PC-9 (cell line): ENCODE measurements around the gene SMG6. TPM values are rescaled to one million over a fixed set of nuclear protein-coding genes. Genes with fewer than 3 reads are reported as not detected.

ENCODE experiments used
- BruUV-seq: library from RNA; stranded (reverse); fragments of 400-500 nt; replicated peaks from 2 replicates; lab custom pipeline; 2021; lab: Mats Ljungman, UMichigan
- CTCF ChIA-PET: fragments of 300-600 bp; sonication (Branson Sonifier 250); formaldehyde crosslinking; loops from one replicate; lab custom pipeline; 2022; ENCODE audit warnings: antibody characterized with exemption; lab: Charles Lee
- POLR2A ChIA-PET: fragments of 300-600 bp; sonication (Branson Sonifier 250); formaldehyde crosslinking; loops from one replicate; lab custom pipeline; 2022; ENCODE audit warnings: antibody characterized with exemption; ENCODE audit not compliant: unreplicated experiment; lab: Charles Lee
- DNase-seq, 2 experiments: peaks; one replicate each; pipeline versions ENCODE4 v3.0.0 to v3.0.0-alpha.2; 2015 to 2022; ENCODE audit warnings: mixed read lengths in 1 of 2
- H2AFZ ChIP-seq: fragments of 200-600 bp; sonication (generic); 2 replicates; pipeline ENCODE4 v1.8.1; 2017; ENCODE audit warnings: antibody characterized with exemption
- H3F3A ChIP-seq: fragments of 200-600 bp; sonication (generic); 2 replicates; pipeline ENCODE4 v1.8.1; 2017; ENCODE audit warnings: antibody characterized with exemption, mild to moderate bottlenecking, low read depth; ENCODE audit not compliant: insufficient read depth
- H3K27ac ChIP-seq: fragments of 200-600 bp; sonication (generic); 2 replicates; pipeline ENCODE4 v1.6.1; 2016; ENCODE audit warnings: mixed run types
- H3K27me3 ChIP-seq: fragments of 200-600 bp; sonication (generic); 2 replicates; pipeline ENCODE4 v1.6.1; 2016; ENCODE audit warnings: low read depth, mixed run types; ENCODE audit not compliant: insufficient read depth
- H3K36me3 ChIP-seq: fragments of 200-600 bp; sonication (generic); 2 replicates; pipeline ENCODE4 v1.6.1; 2016; ENCODE audit warnings: low read depth, mixed run types
- H3K4me1 ChIP-seq: fragments of 200-600 bp; sonication (generic); replicated peaks from 2 replicates; pipeline ENCODE4 v1.6.1; 2016; ENCODE audit warnings: mixed run types; ENCODE audit not compliant: insufficient read depth
- H3K4me2 ChIP-seq: fragments of 200-600 bp; sonication (generic); 2 replicates; pipeline ENCODE4 v1.6.1; 2017; ENCODE audit warnings: mixed run types
- H3K4me3 ChIP-seq: fragments of 200-600 bp; sonication (generic); 2 replicates; pipeline ENCODE4 v1.6.1; 2016; ENCODE audit warnings: mixed run types
- H3K79me2 ChIP-seq: fragments of 200-600 bp; sonication (generic); 2 replicates; pipeline ENCODE4 v1.6.1; 2017; ENCODE audit warnings: low read depth, mixed run types
- H3K9me2 ChIP-seq: fragments of 200-600 bp; sonication (generic); 2 replicates; pipeline ENCODE4 v1.8.1; 2017; ENCODE audit warnings: mild to moderate bottlenecking; ENCODE audit not compliant: insufficient read depth
- H3K9me3 ChIP-seq: fragments of 200-600 bp; sonication (generic); 2 replicates; pipeline ENCODE4 v1.8.1; 2016; ENCODE audit warnings: low read depth; ENCODE audit not compliant: insufficient read depth
- H4K20me1 ChIP-seq: fragments of 200-600 bp; sonication (generic); 2 replicates; pipeline ENCODE4 v1.8.1; 2017; ENCODE audit not compliant: insufficient read depth
- EZH2 ChIP-seq: fragments of 200-600 bp; sonication (generic); IDR thresholded peaks from 2 replicates; pipeline ENCODE4 v1.8.0; 2017; ENCODE audit warnings: antibody characterized with exemption, low read depth
- intact Hi-C: fragments of 100-400 bp; cut with micrococcal nuclease; formaldehyde crosslinking; loops from one replicate; pipeline ENCODE4 v1.10.0; 2022; ENCODE audit not compliant: unreplicated experiment
- total RNA-seq: library from RNA; stranded (reverse); gene quantifications from 2 replicates; pipeline ENCODE4 v1.2.3, GENCODE V29; 2021
- TF ChIP-seq, protein P1 (sequence below): fragments of 200-600 bp; sonication (generic); conservative IDR thresholded peaks from 2 replicates; pipeline ENCODE4 v1.6.1; 2017; ENCODE audit warnings: mixed run types, antibody characterized with exemption, mild to moderate bottlenecking, moderate library complexity

The SMG6 gene
- total RNA-seq, 1 experiment from 2014 or later, result 43.1 TPM

DNA sequence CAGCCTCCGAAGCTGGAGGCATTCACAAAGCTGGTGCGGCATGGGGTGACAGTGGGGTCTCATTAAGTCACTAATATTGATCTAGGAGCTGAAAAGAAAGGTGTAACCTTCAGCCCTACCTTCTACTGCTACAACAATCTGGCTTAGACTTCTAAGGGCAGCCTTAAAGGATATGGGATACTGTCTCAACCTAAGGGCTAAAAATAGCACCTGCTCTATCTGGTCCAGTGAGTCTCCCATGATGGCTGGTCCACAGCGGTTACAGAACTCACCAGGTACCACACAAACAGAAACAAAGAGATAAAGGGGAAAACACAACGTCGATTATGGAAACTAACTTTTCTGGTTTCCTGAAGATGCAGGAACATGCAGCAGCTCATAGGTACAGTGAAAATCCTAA is 115.8 kb downstream of the SMG6 start:
- Histone ChIP-seq H3K36me3 (no peaks in the 10 kb centered on the region), H3K9me3 (no peaks in the 10 kb centered on the region), H3F3A (peaks cover 15% of the 10 kb centered on the region), H3K27me3 (no peaks in the 10 kb centered on the region), H4K20me1 (no peaks in the 10 kb centered on the region), H2AFZ (no peak overlapping the region), H3K9me2 (no peaks in the 10 kb centered on the region), H3K4me3 (no peak overlapping the region), H3K4me1 (peaks cover 25% of the 10 kb centered on the region), H3K27ac (no peak overlapping the region), H3K79me2 (no peaks in the 10 kb centered on the region; the same call in 1 of the 2 replicates), H3K4me2 (no peak overlapping the region)
- DNase-seq, result no peak
- no TSS peak for BruUV-seq
- ChIA-PET POLR2A (no interaction called here), CTCF (interaction anchor here (0.5 kb wide), 1 partner anchor 273 kb away, joined by 3 read pairs; no protein-coding TSS in a partner anchor)
- intact Hi-C loops, result no loop called here
- TF ChIP-seq EZH2, result no peak
- TF ChIP-seq, protein P1, sequence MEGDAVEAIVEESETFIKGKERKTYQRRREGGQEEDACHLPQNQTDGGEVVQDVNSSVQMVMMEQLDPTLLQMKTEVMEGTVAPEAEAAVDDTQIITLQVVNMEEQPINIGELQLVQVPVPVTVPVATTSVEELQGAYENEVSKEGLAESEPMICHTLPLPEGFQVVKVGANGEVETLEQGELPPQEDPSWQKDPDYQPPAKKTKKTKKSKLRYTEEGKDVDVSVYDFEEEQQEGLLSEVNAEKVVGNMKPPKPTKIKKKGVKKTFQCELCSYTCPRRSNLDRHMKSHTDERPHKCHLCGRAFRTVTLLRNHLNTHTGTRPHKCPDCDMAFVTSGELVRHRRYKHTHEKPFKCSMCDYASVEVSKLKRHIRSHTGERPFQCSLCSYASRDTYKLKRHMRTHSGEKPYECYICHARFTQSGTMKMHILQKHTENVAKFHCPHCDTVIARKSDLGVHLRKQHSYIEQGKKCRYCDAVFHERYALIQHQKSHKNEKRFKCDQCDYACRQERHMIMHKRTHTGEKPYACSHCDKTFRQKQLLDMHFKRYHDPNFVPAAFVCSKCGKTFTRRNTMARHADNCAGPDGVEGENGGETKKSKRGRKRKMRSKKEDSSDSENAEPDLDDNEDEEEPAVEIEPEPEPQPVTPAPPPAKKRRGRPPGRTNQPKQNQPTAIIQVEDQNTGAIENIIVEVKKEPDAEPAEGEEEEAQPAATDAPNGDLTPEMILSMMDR, result no peak

DNA sequence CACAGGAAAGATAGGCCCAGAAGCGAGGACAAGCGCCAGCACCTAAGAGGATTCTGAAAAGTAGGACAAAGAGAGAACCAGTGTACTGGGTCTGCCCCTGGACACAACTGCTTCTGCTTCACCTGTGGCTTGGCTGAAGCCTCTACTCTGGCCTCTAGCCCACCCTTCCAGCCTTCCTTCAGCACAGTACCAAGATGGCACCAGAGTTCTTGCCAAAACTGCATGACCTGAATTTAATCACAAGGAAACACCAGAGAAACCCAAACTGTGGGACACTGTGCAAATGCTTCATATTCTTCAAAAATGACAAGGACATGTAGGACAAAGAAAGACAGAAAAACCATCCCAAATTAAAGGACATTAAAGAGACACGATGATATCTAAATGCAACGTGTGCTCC is 116.6 kb downstream of the SMG6 start:
- ChIA-PET CTCF (no interaction called here), POLR2A (no interaction called here)
- BruUV-seq, result no TSS peak
- Histone ChIP-seq H3K4me1 (peaks cover 17% of the 10 kb centered on the region), H3K9me2 (no peaks in the 10 kb centered on the region), H3K4me3 (no peak overlapping the region), H4K20me1 (no peaks in the 10 kb centered on the region), H3K36me3 (no peaks in the 10 kb centered on the region), H3K27ac (no peak overlapping the region), H3F3A (peaks cover 7% of the 10 kb centered on the region), H2AFZ (no peak overlapping the region), H3K27me3 (no peaks in the 10 kb centered on the region), H3K79me2 (no peaks in the 10 kb centered on the region; the same call in 1 of the 2 replicates), H3K9me3 (no peaks in the 10 kb centered on the region), H3K4me2 (no peak overlapping the region)
- TF ChIP-seq, protein P1, result no peak
- TF ChIP-seq EZH2, result no peak
- DNase-seq, result no peak
- intact Hi-C loops, result no loop called here

DNA sequence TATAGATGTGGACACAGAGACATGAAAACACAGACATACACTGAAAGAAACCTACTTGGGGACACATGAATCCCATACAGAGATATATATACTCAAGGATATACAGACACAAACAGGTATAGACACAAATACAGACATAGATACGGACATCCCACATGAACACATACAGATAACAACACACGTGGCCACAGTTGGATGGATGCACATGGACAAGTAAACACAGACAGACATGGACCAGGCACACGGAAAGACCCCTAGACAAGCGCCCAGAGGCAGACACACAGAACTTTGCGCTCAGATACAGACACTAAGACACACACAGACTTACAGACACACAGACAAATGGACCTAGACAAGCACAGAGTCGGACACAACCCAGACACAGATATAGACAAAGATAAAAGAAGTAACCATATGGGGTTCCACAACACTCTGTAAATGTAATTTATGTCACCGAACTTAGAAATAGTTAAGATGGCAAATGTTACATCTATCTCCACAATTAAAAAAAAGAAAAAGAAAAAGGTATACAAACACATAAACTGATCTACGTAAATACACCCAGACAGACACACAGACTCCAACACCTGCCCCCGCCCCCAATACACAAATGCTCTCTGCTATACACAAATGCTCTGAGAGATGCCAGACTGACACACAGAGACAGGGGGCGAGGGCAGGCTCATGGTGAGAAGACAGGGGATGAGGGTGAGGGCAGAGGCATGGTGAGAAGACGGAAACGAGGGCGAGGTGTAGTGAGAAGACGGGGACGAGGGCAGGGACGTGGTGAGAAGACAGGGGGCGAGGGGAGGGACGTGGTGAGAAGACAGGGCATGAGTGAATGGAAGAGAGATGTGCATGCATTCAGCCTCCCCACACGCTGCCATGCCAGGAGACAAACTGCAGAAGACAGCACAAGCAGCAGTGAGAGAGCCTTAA is 118.3 kb downstream of the SMG6 start:
- ChIA-PET CTCF (interaction anchor here (0.6 kb wide), 1 partner anchor 11 kb away, joined by 6 read pairs; no protein-coding TSS in a partner anchor), POLR2A (no interaction called here)
- Histone ChIP-seq H3K9me2 (no peaks in the 10 kb centered on the region), H3K9me3 (no peaks in the 10 kb centered on the region), H3F3A (no peaks in the 10 kb centered on the region), H3K27me3 (no peaks in the 10 kb centered on the region), H3K27ac (no peak overlapping the region), H2AFZ (no peak overlapping the region), H3K36me3 (no peaks in the 10 kb centered on the region), H3K4me2 (no peak overlapping the region), H3K4me3 (no peak overlapping the region), H4K20me1 (no peaks in the 10 kb centered on the region), H3K4me1 (peaks cover 6% of the 10 kb centered on the region), H3K79me2 (no peaks in the 10 kb centered on the region)
- DNase-seq, result no peak
- TF ChIP-seq EZH2, result no peak
- TF ChIP-seq, protein P1, result no peak
- no TSS peak for BruUV-seq
- intact Hi-C loops, result no loop called here
